Gastroesophageal sphincter (tissue), 4 donors: ENCODE data around the gene SEMA3F. TPM values are rescaled to one million over a fixed set of nuclear protein-coding genes. Genes with fewer than 3 reads are reported as not detected.

ENCODE experiments used
- ATAC-seq: fragments of 150-250 bp; one replicate; pipeline ENCODE4 v1.9.1; 2016; ENCODE audit warnings: mild to moderate bottlenecking, moderate library complexity
- H3K27ac ChIP-seq, 4 donors: fragments of 200-600 bp; sonication (generic) in 3 of 4; 1 replicate in 3 of 4; 2 replicates in 1 of 4; pipeline ENCODE4 v1.5.1; 2016 to 2019
- H3K27me3 ChIP-seq: fragments of 200-600 bp; sonication (generic); one replicate; pipeline ENCODE4 v1.5.1; 2019
- H3K36me3 ChIP-seq, 2 donors: fragments of 200-600 bp; sonication (generic); one replicate each; pipeline ENCODE4 v1.5.1; 2019; ENCODE audit warnings: control low read depth in 1 of 2
- H3K4me1 ChIP-seq, 3 donors: fragments of 200-600 bp; sonication (generic); 1 replicate in 2 of 3; 2 replicates in 1 of 3; pipeline ENCODE4 v1.5.1; 2016 to 2019; ENCODE audit warnings: control low read depth in 2 of 3
- H3K4me3 ChIP-seq, 2 donors: fragments of 200-600 bp; sonication (generic); one replicate each; pipeline ENCODE4 v1.5.1; 2019; ENCODE audit warnings: mild to moderate bottlenecking in 1 of 2, moderate library complexity in 1 of 2
- H3K9me3 ChIP-seq, 3 donors: fragments of 200-600 bp; sonication (generic); one replicate each; pipeline ENCODE4 v1.5.1; 2017 to 2019; ENCODE audit warnings: control low read depth in 2 of 3
- EP300 ChIP-seq: sonication (generic); formaldehyde crosslinking; IDR thresholded peaks from one replicate; pipeline ENCODE4 v1.6.1; 2017; ENCODE audit warnings: antibody characterized with exemption, mild to moderate bottlenecking
- POLR2A ChIP-seq, 2 donors: fragments of 450-650 bp; IDR thresholded peaks; one replicate each; pipeline ENCODE4 v1.6.1; 2017; ENCODE audit warnings: antibody characterized with exemption in 2 of 2, mild to moderate bottlenecking in 2 of 2, moderate library complexity in 1 of 2
- POLR2AphosphoS5 ChIP-seq: sonication (generic); formaldehyde crosslinking; IDR thresholded peaks from one replicate; pipeline ENCODE4 v1.6.1; 2017; ENCODE audit warnings: antibody characterized with exemption
- WGBS, 2 donors: methylation state at CpG; one replicate each; pipeline ENCODE4 v1.1.5; 2018; ENCODE audit warnings: low coverage in 1 of 2; 5-methylcytosine and 5-hydroxymethylcytosine counted together
- total RNA-seq, 4 donors: library from RNA; depleted of rRNA; stranded (reverse); fragments of >200 nt; gene quantifications; one replicate each; pipeline ENCODE4 v1.1.0, GENCODE V29; 2016
- TF ChIP-seq, protein P1 (sequence below), 4 experiments: fragments of 200-600 bp in 2 of 4; fragments of 450-650 bp in 2 of 4; sonication (generic) in 1 of 4; IDR thresholded peaks; one replicate each; pipeline ENCODE4 v1.5.1; 2017 to 2019; ENCODE audit warnings: antibody characterized with exemption in 4 of 4, mild to moderate bottlenecking in 2 of 4, moderate library complexity in 2 of 4

Gene SEMA3F
- total RNA-seq, 4 donors from 2014 or later, result 6.7 to 33.5 (median 16.3) TPM

DNA sequence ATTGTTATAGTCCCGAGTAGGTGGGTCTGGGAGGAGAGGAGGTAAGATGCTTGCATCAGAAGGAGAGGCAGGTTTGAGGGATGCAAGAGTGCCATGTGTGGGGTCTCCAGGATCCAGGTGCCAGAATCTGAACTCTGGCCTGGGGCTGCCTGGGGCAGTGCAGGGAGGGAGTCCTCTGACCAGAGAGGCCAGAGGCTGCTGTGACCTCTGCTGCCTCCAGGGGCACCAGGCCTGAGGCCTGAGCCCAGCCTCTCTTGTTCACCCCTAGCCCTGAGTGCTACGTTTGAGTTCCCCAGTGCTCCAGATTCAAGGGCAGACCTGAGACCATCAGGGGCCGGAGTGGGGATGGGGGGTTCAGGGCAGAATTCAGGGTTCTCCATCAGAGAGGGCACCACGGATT is 57.4 kb downstream of the SEMA3F start:
- WGBS, 2 donors, result 90 to 100% methylated on average over 1 of the region's 4 CpGs

DNA sequence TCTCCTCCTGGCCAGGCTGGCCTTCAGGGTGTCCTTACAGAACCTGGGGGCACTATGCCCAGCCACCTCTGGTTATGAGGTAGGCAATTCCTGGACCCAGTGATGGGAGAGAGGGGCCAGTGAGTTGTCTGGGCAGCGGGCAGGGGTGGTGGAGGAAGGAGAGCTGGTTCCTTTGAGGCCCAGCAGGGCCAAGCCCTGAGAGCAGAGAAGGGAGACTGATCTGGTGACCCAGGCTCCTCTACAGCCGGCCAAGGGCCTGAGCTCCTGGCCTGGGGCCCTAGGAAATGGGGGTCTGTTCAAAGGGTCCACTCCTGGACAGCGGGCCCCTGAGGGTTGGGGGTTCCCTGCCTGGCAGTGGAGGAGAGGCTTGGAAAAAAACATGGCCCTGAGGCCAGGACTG is 57.8 kb downstream of the SEMA3F start:
- 100% methylated on average over 1 of the region's 3 CpGs; no CpG with 5 or more reads in 1 of the 2 donors for WGBS, 2 donors
- Histone ChIP-seq H3K36me3 (no peaks in the 10 kb centered on the region), H3K4me1 (no peaks in the 10 kb centered on the region), H3K4me3 (no peak overlapping the region), H3K27ac (no peak overlapping the region), H3K9me3 (no peaks in the 10 kb centered on the region), H3K27me3 (no peaks in the 10 kb centered on the region)
- no peak for ATAC-seq
- no peak for TF ChIP-seq POLR2AphosphoS5
- TF ChIP-seq POLR2A (IDR thresholded peaks at IDR 0.05), result no peak
- TF ChIP-seq, protein P1, sequence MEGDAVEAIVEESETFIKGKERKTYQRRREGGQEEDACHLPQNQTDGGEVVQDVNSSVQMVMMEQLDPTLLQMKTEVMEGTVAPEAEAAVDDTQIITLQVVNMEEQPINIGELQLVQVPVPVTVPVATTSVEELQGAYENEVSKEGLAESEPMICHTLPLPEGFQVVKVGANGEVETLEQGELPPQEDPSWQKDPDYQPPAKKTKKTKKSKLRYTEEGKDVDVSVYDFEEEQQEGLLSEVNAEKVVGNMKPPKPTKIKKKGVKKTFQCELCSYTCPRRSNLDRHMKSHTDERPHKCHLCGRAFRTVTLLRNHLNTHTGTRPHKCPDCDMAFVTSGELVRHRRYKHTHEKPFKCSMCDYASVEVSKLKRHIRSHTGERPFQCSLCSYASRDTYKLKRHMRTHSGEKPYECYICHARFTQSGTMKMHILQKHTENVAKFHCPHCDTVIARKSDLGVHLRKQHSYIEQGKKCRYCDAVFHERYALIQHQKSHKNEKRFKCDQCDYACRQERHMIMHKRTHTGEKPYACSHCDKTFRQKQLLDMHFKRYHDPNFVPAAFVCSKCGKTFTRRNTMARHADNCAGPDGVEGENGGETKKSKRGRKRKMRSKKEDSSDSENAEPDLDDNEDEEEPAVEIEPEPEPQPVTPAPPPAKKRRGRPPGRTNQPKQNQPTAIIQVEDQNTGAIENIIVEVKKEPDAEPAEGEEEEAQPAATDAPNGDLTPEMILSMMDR (IDR thresholded peaks at IDR 0.05), result no peak
- no peak for TF ChIP-seq EP300

More for the DNA sequence above, 57.4 kb downstream of the SEMA3F start:
- no peaks in the 10 kb centered on the region for H3K4me1 ChIP-seq
- no peaks in the 10 kb centered on the region for H3K9me3 ChIP-seq
- no peak overlapping the region for H3K4me3 ChIP-seq
- H3K36me3 ChIP-seq, result no peaks in the 10 kb centered on the region
- H3K27ac ChIP-seq, result no peak overlapping the region
- TF ChIP-seq POLR2AphosphoS5 (no peak), POLR2A (IDR thresholded peaks at IDR 0.05) (no peak), EP300 (no peak)
- TF ChIP-seq, protein P1 (IDR thresholded peaks at IDR 0.05), result no peak
- ATAC-seq, result no peak
- no peaks in the 10 kb centered on the region for H3K27me3 ChIP-seq

DNA sequence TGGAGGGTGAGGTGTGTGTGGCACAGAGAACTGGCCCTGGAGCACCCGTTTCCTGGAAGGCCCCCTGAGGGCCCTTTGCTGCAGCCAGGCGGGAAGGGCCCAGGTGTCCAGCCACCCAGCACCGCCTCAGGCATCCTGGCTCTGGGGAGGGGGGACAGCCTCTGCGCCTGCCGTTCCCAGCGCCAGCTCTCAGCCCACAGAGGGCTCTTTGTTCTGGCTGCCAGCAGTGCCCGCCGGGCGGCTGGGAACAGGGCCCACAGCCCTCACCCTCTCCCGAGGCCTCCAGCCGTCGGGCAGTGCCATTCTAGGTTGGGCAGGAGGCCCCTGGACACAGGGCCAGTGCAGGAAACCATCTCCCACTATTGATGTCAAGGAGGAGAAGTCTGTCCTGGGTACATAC is 58.2 kb downstream of the SEMA3F start:
- ATAC-seq, result peak; percentile 16
- Histone ChIP-seq H3K4me1 (no peaks in the 10 kb centered on the region), H3K27me3 (no peaks in the 10 kb centered on the region), H3K36me3 (no peaks in the 10 kb centered on the region), H3K4me3 (no peak overlapping the region), H3K27ac (no peak overlapping the region), H3K9me3 (no peaks in the 10 kb centered on the region)
- WGBS, 2 donors, result no CpG with 5 or more reads among the region's 12 CpGs
- TF ChIP-seq, protein P1 (IDR thresholded peaks at IDR 0.05), result no peak
- no peak for TF ChIP-seq EP300
- no peak for TF ChIP-seq POLR2AphosphoS5
- no peak for TF ChIP-seq POLR2A (IDR thresholded peaks at IDR 0.05)

DNA sequence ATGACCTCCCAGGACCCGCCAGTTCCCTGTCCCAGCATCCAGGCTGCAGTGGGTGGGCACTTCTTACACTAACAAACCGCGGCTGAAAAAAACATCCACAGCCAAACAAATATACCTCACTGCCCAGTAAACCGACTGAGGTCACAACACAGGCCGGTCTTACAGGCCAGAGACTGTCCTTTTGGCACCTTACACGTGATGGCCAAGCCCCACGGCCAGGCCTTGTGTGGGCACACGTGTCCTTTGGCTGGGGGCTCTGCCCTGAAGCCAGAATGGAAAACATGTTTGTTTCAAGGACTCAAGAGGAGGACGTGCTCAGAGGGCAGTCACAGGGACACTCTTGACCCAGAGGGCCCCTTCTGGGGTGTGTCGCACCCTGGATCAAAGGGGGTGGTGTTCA is 59.7 kb downstream of the SEMA3F start:
- H3K36me3 ChIP-seq, result no peaks in the 10 kb centered on the region
- no peaks in the 10 kb centered on the region for H3K9me3 ChIP-seq
- WGBS, 2 donors, result 43% methylated on average over 1 of the region's 10 CpGs; no CpG with 5 or more reads in 1 of the 2 donors
- no peak overlapping the region for H3K4me3 ChIP-seq
- no peak overlapping the region for H3K27ac ChIP-seq
- H3K27me3 ChIP-seq, result no peaks in the 10 kb centered on the region
- TF ChIP-seq POLR2AphosphoS5 (no peak), POLR2A (IDR thresholded peaks at IDR 0.05) (no peak), EP300 (no peak)
- TF ChIP-seq, protein P1 (IDR thresholded peaks at IDR 0.05), result no peak
- ATAC-seq, result no peak
- H3K4me1 ChIP-seq, result no peaks in the 10 kb centered on the region

DNA sequence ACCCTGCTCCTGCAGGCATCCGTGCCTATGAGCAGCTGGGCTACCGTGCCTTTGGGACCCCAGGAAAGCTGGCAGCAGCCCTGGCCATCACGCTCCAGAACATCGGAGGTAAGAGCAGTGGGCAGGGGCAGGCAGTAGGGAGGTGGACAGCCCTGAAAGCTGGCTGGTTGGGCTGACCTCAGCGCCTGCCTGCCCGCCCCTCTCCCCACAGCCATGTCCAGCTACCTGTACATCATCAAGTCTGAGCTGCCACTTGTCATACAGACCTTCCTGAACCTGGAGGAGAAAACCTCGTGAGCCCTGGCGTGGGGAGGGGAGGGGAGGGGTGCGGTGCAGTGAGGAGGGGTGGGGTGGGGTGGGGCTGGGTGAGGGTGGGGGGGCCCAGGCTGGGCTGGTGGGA is 60.4 kb downstream of the SEMA3F start:
- Histone ChIP-seq H3K4me3 (no peak overlapping the region), H3K27ac (no peak overlapping the region), H3K36me3 (no peaks in the 10 kb centered on the region), H3K27me3 (peaks cover 4% of the 10 kb centered on the region), H3K4me1 (no peaks in the 10 kb centered on the region), H3K9me3 (no peaks in the 10 kb centered on the region)
- ATAC-seq, result no peak
- 68% methylated on average over 4 of the region's 9 CpGs; no CpG with 5 or more reads in 1 of the 2 donors for WGBS, 2 donors
- TF ChIP-seq EP300, result no peak
- no peak for TF ChIP-seq POLR2A (IDR thresholded peaks at IDR 0.05)
- TF ChIP-seq, protein P1 (IDR thresholded peaks at IDR 0.05), result no peak
- TF ChIP-seq POLR2AphosphoS5, result no peak
